Esophagus muscularis mucosa (tissue), 3 donors: Measurements from ENCODE around the gene PPP6R1.

Experiments used
- CTCF ChIP-seq, 3 experiments: fragments of 200-600 bp in 2 of 3; fragments of 450-650 bp in 1 of 3; sonication (generic) in 2 of 3; IDR thresholded peaks; one replicate each; pipeline ENCODE4 v1.5.1; 2017 to 2019; ENCODE audit warnings: antibody characterized with exemption in 3 of 3, mild to moderate bottlenecking in 2 of 3, moderate library complexity in 1 of 3
- POLR2A ChIP-seq: fragments of 450-650 bp; IDR thresholded peaks from one replicate; pipeline ENCODE4 v1.6.1; 2017; ENCODE audit warnings: antibody characterized with exemption, moderate library complexity, mild to moderate bottlenecking, low read depth

- TF ChIP-seq POLR2A (no peak), CTCF (IDR thresholded peaks at IDR 0.05) (no peak)
These were observed 858 bp upstream of the PPP6R1 start for GRCh38 chr19:55259540-55260210.
